ENCODE data around the gene CAND1.
"Not testable (repeated sequence)": the region's sequence is repeated elsewhere in the genome, so short reads cannot be mapped to it uniquely, and the experiment has no call there.

Gene CAND1

GRCh38 chr12:67339530-67339929 is 70.4 kb downstream of the CAND1 start:
- no peak for DNase-seq (ENCODE audit: low read depth in 1 of 2, low spot score in 1 of 2)

DNA sequence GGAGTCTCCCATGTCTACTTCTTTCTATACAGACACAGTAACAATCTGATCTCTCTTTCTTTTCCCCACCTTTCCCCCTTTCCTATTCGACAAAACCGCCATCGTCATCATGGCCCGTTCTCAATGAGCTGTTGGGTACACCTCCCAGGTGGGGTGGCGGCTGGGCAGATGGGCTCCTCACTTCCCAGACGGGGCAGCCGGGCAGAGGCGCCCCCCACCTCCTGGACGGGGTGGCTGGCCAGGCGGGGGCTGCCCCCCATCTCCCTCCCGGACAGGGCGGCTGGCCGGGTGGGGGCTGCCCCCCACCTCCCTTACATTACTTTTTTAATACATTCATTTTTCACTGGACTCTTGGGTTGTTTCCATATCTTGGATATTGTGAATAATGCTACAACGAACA is 71.9 kb downstream of the CAND1 start:
- not testable (repeated sequence) for DNase-seq (ENCODE audit: low read depth in 1 of 2, low spot score in 1 of 2)

- no peak for DNase-seq (ENCODE audit: low read depth in 1 of 2, low spot score in 1 of 2)
Measured at GRCh38 chr12:67344979-67345710, 76.0 kb downstream of the CAND1 start.

DNA sequence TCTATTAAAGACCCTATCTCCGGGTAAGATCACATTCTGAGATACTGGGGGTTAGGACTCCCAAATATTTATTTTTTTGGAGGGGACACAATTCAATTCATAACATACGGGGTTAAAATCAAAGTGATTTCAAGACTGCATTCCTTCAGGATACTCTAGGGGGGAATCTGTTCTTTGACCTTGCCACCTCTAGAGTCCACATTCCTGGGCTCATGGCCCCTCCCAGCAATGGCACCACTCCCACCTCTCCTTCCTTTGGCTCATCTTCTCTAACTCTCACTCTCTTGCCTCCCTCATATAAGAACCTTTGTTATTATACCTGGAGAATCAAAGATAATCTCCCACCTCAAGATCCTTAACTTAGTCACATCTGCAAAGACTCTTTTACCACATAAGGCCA is 79.5 kb downstream of the CAND1 start:
- no peak for DNase-seq (ENCODE audit: low read depth in 1 of 2, low spot score in 1 of 2)

- DNase-seq (ENCODE audit: low read depth in 1 of 2, low spot score in 1 of 2) = no peak
Measured at GRCh38 chr12:67352682-67353081, 83.5 kb downstream of the CAND1 start.

- DNase-seq (ENCODE audit: low read depth in 1 of 2, low spot score in 1 of 2) = no peak
Measured at GRCh38 chr12:67354322-67354721, 85.2 kb downstream of the CAND1 start.

- DNase-seq (ENCODE audit: low read depth in 1 of 2, low spot score in 1 of 2) = no peak
Measured at GRCh38 chr12:67354966-67355365, 85.8 kb downstream of the CAND1 start.

DNA sequence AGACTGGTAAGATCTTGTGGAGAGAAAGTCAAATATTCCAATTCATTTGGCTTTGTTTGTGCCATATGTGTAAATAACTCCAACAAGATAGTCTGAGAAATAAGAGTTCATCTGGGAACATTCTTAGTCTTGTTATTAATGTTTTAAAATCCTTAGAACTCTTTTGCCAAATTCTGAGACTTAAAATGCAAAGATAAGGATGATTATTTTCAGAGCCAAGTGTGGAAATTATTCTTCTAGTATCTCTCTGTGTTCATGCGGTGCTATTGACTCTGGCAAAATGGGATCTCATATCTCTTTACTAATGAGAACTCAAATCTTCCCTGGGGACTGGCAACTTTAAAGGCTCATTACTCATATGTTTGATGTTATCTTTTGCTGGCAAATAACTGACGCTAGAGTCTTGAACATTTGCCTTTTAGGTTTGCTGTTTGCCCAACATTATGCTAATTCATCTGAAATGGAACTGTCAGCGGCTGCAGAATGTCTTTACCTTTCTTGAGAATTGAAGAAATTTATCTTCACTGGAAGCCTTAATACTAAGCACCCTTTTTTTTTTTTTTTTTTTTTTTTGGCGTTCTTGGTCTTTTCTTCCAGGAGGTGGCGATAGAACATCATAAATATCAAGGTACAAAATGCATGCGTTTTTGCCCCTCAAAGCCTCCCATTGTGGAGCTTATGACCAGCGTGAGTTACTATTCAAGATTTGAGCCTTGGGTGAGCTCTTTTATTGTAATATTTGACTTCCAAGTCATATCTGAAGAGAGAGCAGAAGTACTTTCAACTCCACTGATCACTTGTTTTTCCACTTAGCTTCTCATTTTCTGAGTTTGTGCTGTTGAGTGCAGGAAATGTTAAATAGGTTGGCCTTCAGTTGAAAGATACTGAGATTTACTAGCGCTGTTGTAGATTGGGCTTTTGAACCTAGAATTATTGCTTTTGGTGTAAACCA is 86.5 kb downstream of the CAND1 start:
- DNase-seq (ENCODE audit: low read depth in 1 of 2, low spot score in 1 of 2) = no peak

GRCh38 chr12:67356380-67356774 is 87.2 kb downstream of the CAND1 start:
- no peak for DNase-seq (ENCODE audit: low read depth in 1 of 2, low spot score in 1 of 2)

GRCh38 chr12:67357376-67358125 is 88.4 kb downstream of the CAND1 start:
- DNase-seq (ENCODE audit: low read depth in 1 of 2, low spot score in 1 of 2) = no peak

GRCh38 chr12:67358781-67359338 is 89.7 kb downstream of the CAND1 start:
- no peak for DNase-seq (ENCODE audit: low read depth in 1 of 2, low spot score in 1 of 2)

DNA sequence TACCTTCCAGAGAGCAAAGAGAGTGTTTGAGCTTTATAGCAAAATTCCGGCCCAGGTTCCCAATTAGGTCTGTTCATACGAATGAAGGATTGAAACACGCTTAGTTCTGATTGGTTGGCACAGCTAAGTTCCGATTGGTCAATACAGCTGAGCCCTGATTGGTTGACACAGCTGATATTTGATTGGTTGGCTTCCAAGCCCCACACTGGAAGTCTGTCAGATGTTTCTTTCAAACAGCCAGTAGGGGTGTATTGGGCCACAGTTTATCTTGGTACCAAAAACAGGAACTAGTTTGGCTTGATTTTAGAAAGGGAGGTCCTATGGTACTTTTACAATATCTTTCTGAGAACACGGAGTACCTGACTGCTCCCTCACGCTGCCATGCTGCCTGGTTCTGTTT is 93.4 kb downstream of the CAND1 start:
- no peak for DNase-seq (ENCODE audit: low read depth in 1 of 2, low spot score in 1 of 2)

- DNase-seq (ENCODE audit: low read depth in 1 of 2, low spot score in 1 of 2) = no peak
Measured at GRCh38 chr12:67364228-67364627, 95.1 kb downstream of the CAND1 start.

- no peak for DNase-seq (ENCODE audit: low read depth in 1 of 2, low spot score in 1 of 2)
Measured at GRCh38 chr12:67365131-67365530, 96.0 kb downstream of the CAND1 start.

GRCh38 chr12:67367843-67368242 is 98.7 kb downstream of the CAND1 start:
- DNase-seq (ENCODE audit: low read depth in 1 of 2, low spot score in 1 of 2) = no peak
